ENCODE measurements around the gene ARHGAP4. TPM values are rescaled to one million over a fixed set of nuclear protein-coding genes. Genes with fewer than 3 reads are reported as not detected.

The ARHGAP4 gene
- total RNA-seq, 2 donors from 2014 or later: 155 to 276 TPM

- no peak for ATAC-seq
- peaks cover 0 to 3% of the 10 kb centered on the region in 2 donors for H3K4me1 Mint-ChIP-seq (ENCODE audit: low read depth in 2 of 2)
- H3K27me3 Mint-ChIP-seq: no peaks in the 10 kb centered on the region
- no peaks in the 10 kb centered on the region for H3K9me3 Mint-ChIP-seq
- no peak overlapping the region for H3K27ac Mint-ChIP-seq
- no peak overlapping the region for H3K4me3 Mint-ChIP-seq
- H3K36me3 Mint-ChIP-seq: no peaks in the 10 kb centered on the region
- DNase-seq (ENCODE audit: low spot score): no peak
Observed at GRCh38 chrX:153956044-153956907, 30.2 kb upstream of the ARHGAP4 start.

GRCh38 chrX:153955228-153955732 lies 29.2 kb upstream of the ARHGAP4 start:
- H3K36me3 Mint-ChIP-seq: no peaks in the 10 kb centered on the region
- peaks cover 0 to 3% of the 10 kb centered on the region in 2 donors for H3K4me1 Mint-ChIP-seq (ENCODE audit: low read depth in 2 of 2)
- DNase-seq (ENCODE audit: low spot score): no peak

GRCh38 chrX:153954558-153955227 lies 28.6 kb upstream of the ARHGAP4 start:
- Mint-ChIP-seq H3K4me1 (ENCODE audit: low read depth in 2 of 2) (peaks cover 0 to 3% of the 10 kb centered on the region in 2 donors), H3K36me3 (no peaks in the 10 kb centered on the region), H3K9me3 (no peaks in the 10 kb centered on the region), H3K4me3 (no peak overlapping the region), H3K27me3 (no peaks in the 10 kb centered on the region), H3K27ac (no peak overlapping the region)
- no peak for DNase-seq (ENCODE audit: low spot score)
- ATAC-seq: no peak

More at GRCh38 chrX:153955228-153955732, 29.2 kb upstream of the ARHGAP4 start:
- Mint-ChIP-seq H3K27ac (no peak overlapping the region), H3K9me3 (no peaks in the 10 kb centered on the region), H3K4me3 (no peak overlapping the region), H3K27me3 (no peaks in the 10 kb centered on the region)
- ATAC-seq: no peak

- no peak overlapping the region for H3K4me3 Mint-ChIP-seq
- ATAC-seq: no peak
- H3K27ac Mint-ChIP-seq: no peak overlapping the region
- no peaks in the 10 kb centered on the region for H3K36me3 Mint-ChIP-seq
- no peaks in the 10 kb centered on the region for H3K27me3 Mint-ChIP-seq
- DNase-seq (ENCODE audit: low spot score): no peak
- no peaks in the 10 kb centered on the region for H3K9me3 Mint-ChIP-seq
- peaks cover 0 to 3% of the 10 kb centered on the region in 2 donors for H3K4me1 Mint-ChIP-seq (ENCODE audit: low read depth in 2 of 2)
Observed at GRCh38 chrX:153953892-153954557, 28.0 kb upstream of the ARHGAP4 start.

- DNase-seq (ENCODE audit: low spot score) (peak; percentile 73), ATAC-seq (peak; percentile 75 to 76)
- Mint-ChIP-seq H3K4me1 (ENCODE audit: low read depth in 2 of 2) (peaks cover 4 to 6% of the 10 kb centered on the region in 2 donors), H3K36me3 (no peaks in the 10 kb centered on the region), H3K27me3 (no peaks in the 10 kb centered on the region), H3K4me3 (no peak overlapping the region), H3K9me3 (no peaks in the 10 kb centered on the region), H3K27ac (peak overlapping the region in 1 of 2 donors; percentile 61)
Observed at GRCh38 chrX:153953342-153953830, 27.3 kb upstream of the ARHGAP4 start.

GRCh38 chrX:153952373-153953026 lies 26.4 kb upstream of the ARHGAP4 start:
- Mint-ChIP-seq H3K27ac (no peak overlapping the region), H3K9me3 (no peaks in the 10 kb centered on the region), H3K27me3 (no peaks in the 10 kb centered on the region), H3K36me3 (peaks cover 2% of the 10 kb centered on the region), H3K4me1 (ENCODE audit: low read depth in 2 of 2) (peaks cover 10 to 11% of the 10 kb centered on the region in 2 donors), H3K4me3 (no peak overlapping the region)
- ATAC-seq (no peak), DNase-seq (ENCODE audit: low spot score) (no peak)

GRCh38 chrX:153951683-153952372 lies 25.8 kb upstream of the ARHGAP4 start:
- Mint-ChIP-seq H3K36me3 (peaks cover 6% of the 10 kb centered on the region), H3K9me3 (no peaks in the 10 kb centered on the region), H3K4me1 (ENCODE audit: low read depth in 2 of 2) (peaks cover 14% of the 10 kb centered on the region in 2 donors), H3K4me3 (no peak overlapping the region), H3K27me3 (no peaks in the 10 kb centered on the region), H3K27ac (no peak overlapping the region)
- no peak for ATAC-seq
- DNase-seq (ENCODE audit: low spot score): no peak

GRCh38 chrX:153950127-153950526 lies 24.1 kb upstream of the ARHGAP4 start:
- DNase-seq (ENCODE audit: low spot score) (no peak), ATAC-seq (no peak)
- H3K36me3 Mint-ChIP-seq: peaks cover 6% of the 10 kb centered on the region
- no peaks in the 10 kb centered on the region for H3K9me3 Mint-ChIP-seq
- H3K4me1 Mint-ChIP-seq (ENCODE audit: low read depth in 2 of 2): peaks cover 14% of the 10 kb centered on the region in 2 donors
- no peak overlapping the region for H3K4me3 Mint-ChIP-seq
- no peaks in the 10 kb centered on the region for H3K27me3 Mint-ChIP-seq
- no peak overlapping the region for H3K27ac Mint-ChIP-seq

GRCh38 chrX:153948847-153949805 lies 23.1 kb upstream of the ARHGAP4 start:
- Mint-ChIP-seq H3K36me3 (peaks cover 6% of the 10 kb centered on the region), H3K9me3 (no peaks in the 10 kb centered on the region), H3K27ac (peak overlapping the region; percentile 64 to 79), H3K4me1 (ENCODE audit: low read depth in 2 of 2) (peaks cover 14 to 16% of the 10 kb centered on the region in 2 donors), H3K27me3 (no peaks in the 10 kb centered on the region), H3K4me3 (peak overlapping the region; percentile 64)
- ATAC-seq: no peak
- no peak for DNase-seq (ENCODE audit: low spot score)

GRCh38 chrX:153948002-153948466 lies 22.0 kb upstream of the ARHGAP4 start:
- H3K9me3 Mint-ChIP-seq: no peaks in the 10 kb centered on the region
- peaks cover 13 to 14% of the 10 kb centered on the region in 2 donors for H3K4me1 Mint-ChIP-seq (ENCODE audit: low read depth in 2 of 2)
- no peak for ATAC-seq
- H3K27me3 Mint-ChIP-seq: no peaks in the 10 kb centered on the region
- H3K27ac Mint-ChIP-seq: peak overlapping the region; percentile 64 to 79
- peak overlapping the region; percentile 64 for H3K4me3 Mint-ChIP-seq
- H3K36me3 Mint-ChIP-seq: peaks cover 6% of the 10 kb centered on the region
- no peak for DNase-seq (ENCODE audit: low spot score)

GRCh38 chrX:153947009-153947769 lies 21.1 kb upstream of the ARHGAP4 start:
- no peaks in the 10 kb centered on the region for H3K9me3 Mint-ChIP-seq
- H3K36me3 Mint-ChIP-seq: peaks cover 6% of the 10 kb centered on the region
- H3K4me3 Mint-ChIP-seq: peak overlapping the region; percentile 45
- H3K27ac Mint-ChIP-seq: peak overlapping the region; percentile 60 to 64
- no peaks in the 10 kb centered on the region for H3K27me3 Mint-ChIP-seq
- ATAC-seq (peak; percentile 82 to 85), DNase-seq (ENCODE audit: low spot score) (peak; percentile 82)
- H3K4me1 Mint-ChIP-seq (ENCODE audit: low read depth in 2 of 2): peaks cover 13 to 14% of the 10 kb centered on the region in 2 donors

Measured in natural killer cell treated with Interleukin-12 subunit alpha and Interleukin-12 subunit beta and Interleukin-15 and Interleukin-18, amount 100 ng/mL, for 72 hours (primary cell).